ENCODE results near the gene PTPRC.

The PTPRC gene

GRCh38 chr1:198761859-198762616, 123.2 kb downstream of the PTPRC start:
- DNase-seq (ENCODE audit: low read depth): no peak

- no peak for DNase-seq (ENCODE audit: low read depth)
Measured at GRCh38 chr1:198763298-198763714, 124.5 kb downstream of the PTPRC start.

GRCh38 chr1:198764748-198765147, 125.9 kb downstream of the PTPRC start:
- no peak for DNase-seq (ENCODE audit: low read depth)

- no peak for DNase-seq (ENCODE audit: low read depth)
Measured at GRCh38 chr1:198765416-198765815, 126.6 kb downstream of the PTPRC start.

- DNase-seq (ENCODE audit: low read depth): peak; percentile 64
Measured at GRCh38 chr1:198771563-198772153, 132.8 kb downstream of the PTPRC start.

- DNase-seq (ENCODE audit: low read depth): peak; percentile 85
Measured at GRCh38 chr1:198772626-198773025, 133.8 kb downstream of the PTPRC start.

- no peak for DNase-seq (ENCODE audit: low read depth)
Measured at GRCh38 chr1:198773030-198773429, 134.2 kb downstream of the PTPRC start.

- DNase-seq (ENCODE audit: low read depth): no peak
Measured at GRCh38 chr1:198773523-198773922, 134.7 kb downstream of the PTPRC start.

GRCh38 chr1:198774421-198774820, 135.6 kb downstream of the PTPRC start:
- DNase-seq (ENCODE audit: low read depth): no peak

GRCh38 chr1:198775606-198776005, 136.8 kb downstream of the PTPRC start:
- DNase-seq (ENCODE audit: low read depth): peak; percentile 31

GRCh38 chr1:198776602-198777029, 137.8 kb downstream of the PTPRC start:
- DNase-seq (ENCODE audit: low read depth): peak; percentile 99

GRCh38 chr1:198778049-198778448, 139.2 kb downstream of the PTPRC start:
- peak; percentile 26 for DNase-seq (ENCODE audit: low read depth)

- DNase-seq (ENCODE audit: low read depth): no peak
Measured at GRCh38 chr1:198780376-198780775, 141.5 kb downstream of the PTPRC start.

GRCh38 chr1:198788561-198789064, 149.8 kb downstream of the PTPRC start:
- peak; percentile 48 for DNase-seq (ENCODE audit: low read depth)

- no peak for DNase-seq (ENCODE audit: low read depth)
Measured at GRCh38 chr1:198793714-198794113, 154.9 kb downstream of the PTPRC start.

GRCh38 chr1:198794498-198794897, 155.7 kb downstream of the PTPRC start:
- DNase-seq (ENCODE audit: low read depth): peak; percentile 83

- DNase-seq (ENCODE audit: low read depth): no peak
Measured at GRCh38 chr1:198797656-198798055, 158.8 kb downstream of the PTPRC start.

GRCh38 chr1:198798923-198799386, 160.1 kb downstream of the PTPRC start:
- DNase-seq (ENCODE audit: low read depth): no peak

- DNase-seq (ENCODE audit: low read depth): no peak
Measured at GRCh38 chr1:198805498-198806151, 166.8 kb downstream of the PTPRC start.

- DNase-seq (ENCODE audit: low read depth): no peak
Measured at GRCh38 chr1:198806861-198807260, 168.0 kb downstream of the PTPRC start.

All from amniotic epithelial cell (primary cell).